ENCODE data around the gene TRIM3. TPM values are rescaled to one million over a fixed set of nuclear protein-coding genes. Genes with fewer than 3 reads are reported as not detected.

The TRIM3 gene
- total and polyA plus RNA-seq, 2 experiments from 2014 or later = 7.9 to 21.1 TPM

- Histone ChIP-seq H3F3A (replicated peaks; ENCODE audit: low read depth) (no peaks in the 10 kb centered on the region), H3K4me1 (ENCODE audit: insufficient read depth) (no peaks in the 10 kb centered on the region), H3K79me2 (replicated peaks; ENCODE audit: insufficient read depth) (no peaks in the 10 kb centered on the region), H3K9me2 (ENCODE audit: insufficient read depth) (no peaks in the 10 kb centered on the region), H3K27me3 (ENCODE audit: insufficient read depth) (no peaks in the 10 kb centered on the region), H3K36me3 (ENCODE audit: insufficient read depth) (no peaks in the 10 kb centered on the region; the same call in 1 of the 2 replicates), H3K4me3 (no peak overlapping the region), H4K20me1 (replicated peaks; ENCODE audit: insufficient read depth) (no peaks in the 10 kb centered on the region), H2AFZ (no peak overlapping the region), H3K4me2 (no peak overlapping the region), H3K27ac (ENCODE audit: low read depth) (no peak overlapping the region)
- ATAC-seq = no peak
- H3K36me3 Mint-ChIP-seq (ENCODE audit: low read depth) = no peaks in the 10 kb centered on the region; the same call in 2 of the 3 replicates
- H3K4me1 Mint-ChIP-seq = peaks cover 3% of the 10 kb centered on the region
- H3K9me3 Mint-ChIP-seq = no peaks in the 10 kb centered on the region
- H3K27me3 Mint-ChIP-seq (ENCODE audit: insufficient read depth, low read depth, poor library complexity) = peaks cover 3% of the 10 kb centered on the region
- DNase-seq (ENCODE audit: low spot score) = no peak
- no peak overlapping the region for H3K4me3 Mint-ChIP-seq
- no peak for TF ChIP-seq EZH2phosphoT487 (IDR thresholded peaks at IDR 0.05; ENCODE audit: unreplicated experiment)
- H3K27ac Mint-ChIP-seq = no peak overlapping the region
These were observed 28.6 kb upstream of the TRIM3 start for GRCh38 chr11:6502382-6502781.

- no peak overlapping the region for H3K27ac Mint-ChIP-seq
- H3K27me3 Mint-ChIP-seq (ENCODE audit: insufficient read depth, low read depth, poor library complexity) = peaks cover 9% of the 10 kb centered on the region
- H3K79me2 ChIP-seq (replicated peaks; ENCODE audit: insufficient read depth) = no peaks in the 10 kb centered on the region
- H3K4me1 Mint-ChIP-seq = peaks cover 8% of the 10 kb centered on the region
- H3K4me3 Mint-ChIP-seq = no peak overlapping the region
- H4K20me1 ChIP-seq (replicated peaks; ENCODE audit: insufficient read depth) = peaks cover 5% of the 10 kb centered on the region; the same call in 1 of the 2 replicates
- no peak overlapping the region for H3K4me2 ChIP-seq
- H3K9me3 Mint-ChIP-seq = no peaks in the 10 kb centered on the region
- H2AFZ ChIP-seq = no peak overlapping the region
- H3K27me3 ChIP-seq (ENCODE audit: insufficient read depth) = no peaks in the 10 kb centered on the region
- no peak overlapping the region for H3K4me3 ChIP-seq
- DNase-seq (ENCODE audit: low spot score) (no peak), ATAC-seq (no peak)
- H3K27ac ChIP-seq (ENCODE audit: low read depth) = no peak overlapping the region
- H3K4me1 ChIP-seq (ENCODE audit: insufficient read depth) = peaks cover 4% of the 10 kb centered on the region; the same call in 1 of the 2 replicates
- no peaks in the 10 kb centered on the region for H3K9me2 ChIP-seq (ENCODE audit: insufficient read depth)
- H3K36me3 Mint-ChIP-seq (ENCODE audit: low read depth) = no peaks in the 10 kb centered on the region; the same call in 2 of the 3 replicates
- H3K36me3 ChIP-seq (ENCODE audit: insufficient read depth) = no peaks in the 10 kb centered on the region; the same call in 1 of the 2 replicates
- no peaks in the 10 kb centered on the region for H3F3A ChIP-seq (replicated peaks; ENCODE audit: low read depth)
- no peak for TF ChIP-seq CREB1 (CRISPR knock-in tag; IDR thresholded peaks at IDR 0.05; ENCODE audit: low read depth)
These were observed 24.8 kb upstream of the TRIM3 start for GRCh38 chr11:6498544-6498943.

GRCh38 chr11:6498121-6498520 lies 24.4 kb upstream of the TRIM3 start:
- Histone ChIP-seq H3K27ac (ENCODE audit: low read depth) (no peak overlapping the region), H3K9me2 (ENCODE audit: insufficient read depth) (no peaks in the 10 kb centered on the region), H3K79me2 (replicated peaks; ENCODE audit: insufficient read depth) (no peaks in the 10 kb centered on the region), H3F3A (replicated peaks; ENCODE audit: low read depth) (no peaks in the 10 kb centered on the region), H3K4me1 (ENCODE audit: insufficient read depth) (peaks cover 4% of the 10 kb centered on the region; the same call in 1 of the 2 replicates), H3K4me3 (no peak overlapping the region), H3K4me2 (no peak overlapping the region), H3K36me3 (ENCODE audit: insufficient read depth) (no peaks in the 10 kb centered on the region), H2AFZ (no peak overlapping the region), H4K20me1 (replicated peaks; ENCODE audit: insufficient read depth) (peaks cover 5% of the 10 kb centered on the region; the same call in 1 of the 2 replicates), H3K27me3 (ENCODE audit: insufficient read depth) (no peaks in the 10 kb centered on the region)
- Mint-ChIP-seq H3K27me3 (ENCODE audit: insufficient read depth, low read depth, poor library complexity) (peaks cover 9% of the 10 kb centered on the region), H3K36me3 (ENCODE audit: low read depth) (no peaks in the 10 kb centered on the region; the same call in 2 of the 3 replicates), H3K9me3 (no peaks in the 10 kb centered on the region), H3K4me3 (no peak overlapping the region), H3K4me1 (peaks cover 8% of the 10 kb centered on the region), H3K27ac (no peak overlapping the region)
- no peak for TF ChIP-seq EZH2phosphoT487 (IDR thresholded peaks at IDR 0.05; ENCODE audit: unreplicated experiment)
- no peak for TF ChIP-seq EZH2 (IDR thresholded peaks at IDR 0.05; ENCODE audit: low read depth, unreplicated experiment)
- no peak for TF ChIP-seq ETS1 (IDR thresholded peaks at IDR 0.05)
- no peak for TF ChIP-seq ZNF462 (CRISPR knock-in tag; IDR thresholded peaks at IDR 0.05)
- TF ChIP-seq NANOG (IDR thresholded peaks at IDR 0.05; ENCODE audit: borderline replicate concordance) = no peak
- no peak for TF ChIP-seq ZNF331 (CRISPR knock-in tag; IDR thresholded peaks at IDR 0.05; ENCODE audit: low read depth)
- DNase-seq (ENCODE audit: low spot score) (no peak), ATAC-seq (no peak)
